Progenitor cell of endocrine pancreas (in vitro differentiated cells): ENCODE measurements around the gene ACSL5. TPM values are rescaled to one million over a fixed set of nuclear protein-coding genes. Genes with fewer than 3 reads are reported as not detected.

Experiments
- DNase-seq: peaks from one replicate; pipeline ENCODE4 v3.0.0; 2021; ENCODE audit warnings: low spot score; ENCODE audit not compliant: unreplicated experiment
- H3K27ac Mint-ChIP-seq: 2 replicates; pipeline ENCODE4 v1.8.0; 2021; ENCODE audit warnings: mild to moderate bottlenecking, moderate library complexity, mixed read lengths
- H3K27me3 Mint-ChIP-seq: 2 replicates; pipeline ENCODE4 v1.8.0; 2021; ENCODE audit warnings: mixed read lengths
- H3K36me3 Mint-ChIP-seq: 2 replicates; pipeline ENCODE4 v1.8.0; 2022; ENCODE audit warnings: mixed read lengths; ENCODE audit not compliant: insufficient read depth
- H3K4me1 Mint-ChIP-seq: 2 replicates; pipeline ENCODE4 v1.8.0; 2021; ENCODE audit warnings: low read depth, mixed read lengths
- H3K4me3 Mint-ChIP-seq: 2 replicates; pipeline ENCODE4 v1.8.0; 2021; ENCODE audit warnings: low read depth, mild to moderate bottlenecking, moderate library complexity, mixed read lengths
- H3K9me3 Mint-ChIP-seq: 2 replicates; pipeline ENCODE4 v1.8.0; 2021; ENCODE audit warnings: low read depth, mixed read lengths
- total RNA-seq: library from RNA; stranded (reverse); gene quantifications from 2 replicates; pipeline ENCODE4 v1.2.1, GENCODE V29; 2021
- TF ChIP-seq, protein P1 (sequence below): fragments of 200-600 bp; sonication (generic); IDR thresholded peaks from one replicate; pipeline ENCODE4 v1.5.0; 2021; ENCODE audit warnings: antibody characterized with exemption, mild to moderate bottlenecking; ENCODE audit not compliant: unreplicated experiment

ACSL5 gene
- total RNA-seq, 1 donor from 2014 or later = 0.22 TPM

DNA sequence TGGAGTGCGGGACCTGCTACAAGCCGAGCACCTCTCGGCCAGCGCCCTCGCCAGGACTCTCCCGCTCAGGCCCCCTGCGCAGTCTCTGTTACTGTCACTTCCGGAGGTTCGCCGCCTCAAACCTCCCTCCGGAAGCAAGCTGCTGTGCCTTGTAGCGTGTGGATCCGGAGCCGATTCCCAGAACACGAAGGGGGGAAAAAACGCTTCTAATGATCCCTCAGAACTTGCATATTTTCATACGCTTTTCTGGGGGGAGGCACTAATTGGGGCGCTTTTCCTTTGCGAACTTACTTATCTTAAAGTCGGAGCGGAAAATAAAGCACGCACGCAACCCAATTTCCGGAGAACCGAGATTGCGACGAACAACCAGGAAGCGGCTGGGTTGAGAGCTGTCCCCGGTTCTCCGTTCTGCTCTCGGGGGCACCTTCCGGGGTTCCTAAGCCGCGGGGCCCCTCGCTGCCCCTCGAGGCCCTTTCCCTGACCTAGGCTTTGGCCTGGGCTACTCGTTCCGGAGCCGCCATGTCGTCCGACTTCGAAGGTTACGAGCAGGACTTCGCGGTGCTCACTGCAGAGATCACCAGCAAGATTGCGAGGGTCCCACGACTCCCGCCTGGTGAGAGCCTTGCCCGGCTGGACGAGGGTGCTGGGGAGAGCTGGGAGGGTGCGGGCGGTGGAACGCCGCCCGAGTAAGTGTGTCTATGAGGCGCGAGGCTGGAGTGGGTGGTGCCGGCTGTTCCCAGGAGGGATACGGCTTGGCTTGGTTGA is 73.1 kb downstream of the ACSL5 start, which contains the start of the genes VTI1A and ZDHHC6:
Gene VTI1A, plus strand, starts transcription at position 361 of the 765 bp plus-strand sequence. Its CDS starts 159 bp downstream, at position 520.
Gene ZDHHC6, minus strand, starts transcription at position 60 of the 765 bp plus-strand sequence. CDS start 1,478 bp downstream, outside the sequence.
- H3K27ac Mint-ChIP-seq = peak within 1 kb of the TSS; percentile 93
- H3K9me3 Mint-ChIP-seq = no peaks in the 10 kb centered on the region
- H3K27me3 Mint-ChIP-seq = no peaks in the 10 kb centered on the region
- peak within 1 kb of the TSS; percentile 90 for H3K4me3 Mint-ChIP-seq
- peak; percentile 70 for DNase-seq
- peaks cover 2% of the 10 kb centered on the region for H3K36me3 Mint-ChIP-seq
- TF ChIP-seq, protein P1, sequence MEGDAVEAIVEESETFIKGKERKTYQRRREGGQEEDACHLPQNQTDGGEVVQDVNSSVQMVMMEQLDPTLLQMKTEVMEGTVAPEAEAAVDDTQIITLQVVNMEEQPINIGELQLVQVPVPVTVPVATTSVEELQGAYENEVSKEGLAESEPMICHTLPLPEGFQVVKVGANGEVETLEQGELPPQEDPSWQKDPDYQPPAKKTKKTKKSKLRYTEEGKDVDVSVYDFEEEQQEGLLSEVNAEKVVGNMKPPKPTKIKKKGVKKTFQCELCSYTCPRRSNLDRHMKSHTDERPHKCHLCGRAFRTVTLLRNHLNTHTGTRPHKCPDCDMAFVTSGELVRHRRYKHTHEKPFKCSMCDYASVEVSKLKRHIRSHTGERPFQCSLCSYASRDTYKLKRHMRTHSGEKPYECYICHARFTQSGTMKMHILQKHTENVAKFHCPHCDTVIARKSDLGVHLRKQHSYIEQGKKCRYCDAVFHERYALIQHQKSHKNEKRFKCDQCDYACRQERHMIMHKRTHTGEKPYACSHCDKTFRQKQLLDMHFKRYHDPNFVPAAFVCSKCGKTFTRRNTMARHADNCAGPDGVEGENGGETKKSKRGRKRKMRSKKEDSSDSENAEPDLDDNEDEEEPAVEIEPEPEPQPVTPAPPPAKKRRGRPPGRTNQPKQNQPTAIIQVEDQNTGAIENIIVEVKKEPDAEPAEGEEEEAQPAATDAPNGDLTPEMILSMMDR = peak; percentile 34
- H3K4me1 Mint-ChIP-seq = peaks cover 15% of the 10 kb centered on the region

DNA sequence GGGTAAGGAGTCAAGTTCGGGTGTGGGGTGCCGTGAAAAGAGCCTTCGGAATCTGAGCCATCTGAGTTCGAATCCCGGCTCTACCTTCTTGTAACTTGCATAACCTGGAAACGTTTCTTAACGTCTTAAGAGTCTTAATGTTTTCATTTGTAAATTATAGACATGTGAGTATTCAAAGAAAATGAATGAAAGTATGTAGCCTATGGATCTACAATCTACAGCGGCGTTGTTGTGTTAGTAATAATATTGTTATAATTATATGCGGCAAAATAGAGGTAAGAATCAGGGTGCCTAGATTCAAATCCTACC is 73.7 kb downstream of the ACSL5 start:
- Mint-ChIP-seq H3K36me3 (peaks cover 2% of the 10 kb centered on the region), H3K27me3 (no peaks in the 10 kb centered on the region), H3K27ac (peak overlapping the region; percentile 93), H3K4me1 (peaks cover 15% of the 10 kb centered on the region), H3K9me3 (no peaks in the 10 kb centered on the region), H3K4me3 (peak overlapping the region; percentile 90)
- TF ChIP-seq, protein P1 = no peak
- DNase-seq = no peak

DNA sequence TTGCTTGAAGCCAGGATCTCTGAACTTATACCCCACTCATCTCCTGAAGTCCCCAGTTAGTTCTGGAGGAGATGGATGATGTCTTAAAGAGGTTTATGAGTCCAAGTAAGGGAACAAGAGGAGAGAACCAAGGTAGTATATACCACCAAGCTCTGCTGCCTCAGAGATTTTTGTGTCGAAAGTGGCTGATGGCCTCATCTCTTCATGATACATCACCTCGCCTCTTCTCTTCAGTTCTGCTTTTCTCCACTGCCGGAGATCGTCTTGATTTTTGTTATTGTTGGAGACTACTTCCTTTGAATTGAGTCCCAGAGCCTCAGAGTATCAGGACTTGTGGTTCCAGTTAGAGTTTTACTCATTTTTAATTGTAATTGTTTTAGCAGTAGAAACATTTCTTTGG is 75.0 kb downstream of the ACSL5 start:
- Mint-ChIP-seq H3K4me1 (peaks cover 15% of the 10 kb centered on the region), H3K27me3 (no peaks in the 10 kb centered on the region), H3K4me3 (peak overlapping the region; percentile 90), H3K9me3 (peaks cover 8% of the 10 kb centered on the region), H3K27ac (no peak overlapping the region), H3K36me3 (peaks cover 10% of the 10 kb centered on the region)
- TF ChIP-seq, protein P1 = no peak
- no peak for DNase-seq

DNA sequence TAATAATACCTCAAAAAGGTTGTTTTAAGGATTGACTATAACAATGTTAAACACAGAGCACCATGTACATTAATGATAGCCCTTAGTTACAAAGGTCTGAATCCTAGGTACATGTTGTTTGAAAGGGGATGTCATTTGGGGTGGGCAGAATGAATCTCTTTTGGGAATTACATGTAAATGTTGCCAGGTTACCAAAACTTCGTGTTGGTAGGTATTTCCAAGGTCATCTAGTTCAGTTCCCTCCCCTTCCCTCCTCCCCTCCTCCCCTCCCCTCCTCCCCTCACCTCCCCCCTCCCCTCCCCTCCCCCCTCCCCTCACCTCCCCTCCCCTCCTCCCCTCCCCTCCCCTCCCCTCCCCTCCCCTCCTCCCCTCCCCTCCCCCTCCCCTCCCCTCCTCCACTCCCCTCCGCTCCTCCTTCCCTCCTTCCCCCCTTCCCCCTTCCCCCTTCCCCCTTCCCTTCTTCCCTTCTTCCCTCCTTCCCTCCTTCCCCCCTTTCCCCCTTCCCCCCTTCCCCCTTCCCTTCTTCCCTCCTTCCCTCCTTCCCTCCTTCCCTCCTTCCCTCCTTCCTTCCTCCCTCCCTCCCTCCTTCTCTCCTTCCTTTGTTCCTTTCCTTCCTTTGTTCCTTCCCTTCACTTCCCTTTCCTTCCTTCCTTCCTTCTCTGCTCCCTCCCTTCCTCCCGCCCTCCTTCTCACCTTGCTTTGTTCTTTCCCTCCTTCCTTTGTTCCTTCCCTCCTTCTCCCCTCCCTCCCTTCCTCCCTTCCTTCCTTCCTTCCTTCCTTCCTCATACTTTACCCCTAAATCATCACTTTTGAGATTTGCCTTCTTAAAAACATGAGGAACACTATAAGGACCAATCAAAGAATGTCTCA is 81.2 kb downstream of the ACSL5 start:
- Mint-ChIP-seq H3K4me3 (no peak overlapping the region), H3K36me3 (peaks cover 11% of the 10 kb centered on the region), H3K27me3 (no peaks in the 10 kb centered on the region), H3K27ac (no peak overlapping the region), H3K4me1 (no peaks in the 10 kb centered on the region), H3K9me3 (peaks cover 13% of the 10 kb centered on the region)
- no peak for DNase-seq
- TF ChIP-seq, protein P1 = no peak

DNA sequence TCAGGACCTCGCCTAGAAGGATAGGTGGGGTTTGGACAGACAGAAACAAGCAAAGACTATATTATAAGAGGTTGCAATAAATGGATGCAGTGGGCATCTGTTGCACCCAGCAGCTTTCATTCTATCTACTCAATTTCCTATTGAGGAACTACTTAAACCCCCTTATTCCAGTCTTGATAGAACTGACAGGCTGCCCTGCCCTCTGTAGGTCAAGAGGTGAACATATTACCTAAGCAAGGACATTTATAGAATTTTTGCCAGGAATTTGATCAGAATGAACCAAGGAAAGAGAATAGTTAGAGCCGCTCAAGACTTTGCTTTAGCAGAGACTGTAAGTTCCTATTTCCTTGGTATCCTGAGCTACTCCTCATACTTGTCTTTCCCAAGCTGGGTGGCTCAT is 82.6 kb downstream of the ACSL5 start:
- TF ChIP-seq, protein P1 = peak; percentile 16
- Mint-ChIP-seq H3K27ac (no peak overlapping the region), H3K9me3 (peaks cover 13% of the 10 kb centered on the region), H3K4me1 (no peaks in the 10 kb centered on the region), H3K4me3 (no peak overlapping the region), H3K36me3 (peaks cover 11% of the 10 kb centered on the region), H3K27me3 (no peaks in the 10 kb centered on the region)
- DNase-seq = no peak
